Suprapubic skin (tissue), 3 donors: ENCODE data around the gene RAB35.

Experiments
- CTCF ChIP-seq, 2 donors: fragments of 200-600 bp in 1 of 2; fragments of 450-650 bp in 1 of 2; sonication (generic) in 1 of 2; IDR thresholded peaks; one replicate each; pipeline ENCODE4 v1.5.1; 2016 to 2019; ENCODE audit warnings: antibody characterized with exemption in 2 of 2, mild to moderate bottlenecking in 1 of 2, moderate library complexity in 1 of 2
- POLR2AphosphoS5 ChIP-seq, 3 donors: sonication (generic); formaldehyde crosslinking; IDR thresholded peaks; one replicate each; pipeline ENCODE4 v1.6.1; 2017; ENCODE audit warnings: antibody characterized with exemption in 3 of 3

- TF ChIP-seq CTCF (IDR thresholded peaks at IDR 0.05): no peak
- TF ChIP-seq POLR2AphosphoS5 (IDR thresholded peaks at IDR 0.05): no peak
Observed at GRCh38 chr12:120078868-120079267, 37.7 kb downstream of the RAB35 start.
